Endothelial cell of umbilical vein (primary cell): ENCODE results near the gene SMARCD1. TPM values are rescaled to one million over a fixed set of nuclear protein-coding genes. Genes with fewer than 3 reads are reported as not detected.

Experiments
- BruUV-seq: library from RNA; stranded (reverse); fragments of 400-500 nt; replicated peaks from 2 replicates; lab custom pipeline; 2021; lab: Mats Ljungman, UMichigan
- CTCF ChIA-PET: fragments of 300-600, 350-600 bp; sonication (Branson Sonifier 250); formaldehyde crosslinking; loops from one replicate; lab custom pipeline; 2021; ENCODE audit warnings: antibody characterized with exemption, inconsistent platforms; lab: Charles Lee
- POLR2A ChIA-PET: fragments of 300-600, 350-600 bp; sonication (Branson Sonifier 250); formaldehyde crosslinking; loops from one replicate; lab custom pipeline; 2021; ENCODE audit warnings: antibody characterized with exemption, inconsistent platforms; lab: Charles Lee
- DNase-seq: peaks from one replicate; pipeline ENCODE4 v3.0.0-alpha.2; 2011; ENCODE audit warnings: low read depth, low spot score
- FAIRE-seq: peaks from 2 replicates; lab custom pipeline; 2011; peaks lifted over from hg19 to GRCh38; lab: Jason Lieb, UNC
- H2AFZ ChIP-seq: 2 replicates; pipeline ENCODE4 v1.6.0; 2012; ENCODE audit warnings: low read depth, low read length, control low read depth, inconsistent platforms
- H3K27ac ChIP-seq: 2 replicates; pipeline ENCODE4 v1.5.1; 2011; ENCODE audit warnings: low read depth, mild to moderate bottlenecking, control low read depth, low read length, moderate library complexity; ENCODE audit not compliant: insufficient read depth
- H3K27me3 ChIP-seq, 2 experiments: 2 replicates each; pipeline versions ENCODE4 v1.6.0 to v1.6.1; 2011; ENCODE audit warnings: low read length in 2 of 2, mixed read lengths in 1 of 2; ENCODE audit not compliant: control insufficient read depth in 2 of 2, insufficient read depth in 2 of 2
- H3K36me3 ChIP-seq, 2 experiments: 2 replicates in 1 of 2; 3 replicates in 1 of 2; pipeline ENCODE4 v1.5.1; 2011; ENCODE audit warnings: low read length in 2 of 2, mild to moderate bottlenecking in 1 of 2, moderate library complexity in 1 of 2; ENCODE audit not compliant: control insufficient read depth in 2 of 2, insufficient read depth in 2 of 2; ENCODE audit errors: extremely low read depth in 1 of 2
- H3K4me1 ChIP-seq: 3 replicates; pipeline ENCODE4 v1.5.1; 2011; ENCODE audit warnings: mild to moderate bottlenecking, low read length; ENCODE audit not compliant: control insufficient read depth, insufficient read depth; ENCODE audit errors: extremely low read depth
- H3K4me2 ChIP-seq: 2 replicates; pipeline ENCODE4 v1.6.1; 2011; ENCODE audit warnings: low read length, control low read depth, mixed read lengths; ENCODE audit not compliant: insufficient read depth
- H3K4me3 ChIP-seq, 3 experiments: fragments of 200-600 bp in 1 of 3; sonication (generic), shearing (Covaris generic) in 1 of 3; replicated peaks in 1 of 3; 2 replicates each; pipeline ENCODE4 v1.5.1; 2011 to 2016; ENCODE audit warnings: control low read depth in 3 of 3, low read length in 3 of 3, mild to moderate bottlenecking in 2 of 3, inconsistent platforms in 1 of 3, low read depth in 1 of 3, moderate library complexity in 1 of 3; ENCODE audit not compliant: insufficient read depth in 1 of 3
- H3K79me2 ChIP-seq: 2 replicates; pipeline ENCODE4 v1.6.0; 2012; ENCODE audit warnings: low read length, inconsistent platforms; ENCODE audit not compliant: control insufficient read depth, insufficient read depth
- H3K9ac ChIP-seq: replicated peaks from 2 replicates; pipeline ENCODE3; 2011; ENCODE audit warnings: low read length, control low read depth; ENCODE audit not compliant: insufficient read depth; ENCODE audit errors: extremely low read depth
- H3K9me1 ChIP-seq: replicated peaks from 3 replicates; pipeline ENCODE4 v1.6.0; 2011; ENCODE audit warnings: mild to moderate bottlenecking, low read length; ENCODE audit not compliant: control insufficient read depth, insufficient read depth; ENCODE audit errors: extremely low read depth
- H3K9me3 ChIP-seq: replicated peaks from 2 replicates; pipeline ENCODE4 v1.5.1; 2012; ENCODE audit warnings: low read length, inconsistent platforms; ENCODE audit not compliant: control insufficient read depth, insufficient read depth
- H4K20me1 ChIP-seq: replicated peaks from 2 replicates; pipeline ENCODE3; 2011; ENCODE audit warnings: mild to moderate bottlenecking, low read length; ENCODE audit not compliant: control insufficient read depth, insufficient read depth; ENCODE audit errors: extremely low read depth
- EZH2 ChIP-seq: IDR thresholded peaks from 2 replicates; pipeline ENCODE4 v1.6.1; 2012; ENCODE audit warnings: borderline replicate concordance, low read depth, mild to moderate bottlenecking, moderate library complexity, low read length, inconsistent platforms; ENCODE audit not compliant: severe bottlenecking
- FOS ChIP-seq: IDR thresholded peaks from 2 replicates; pipeline ENCODE4 v1.6.1; 2011; ENCODE audit warnings: mild to moderate bottlenecking, low read length, moderate library complexity, borderline replicate concordance; ENCODE audit not compliant: insufficient read depth
- GATA2 ChIP-seq: IDR thresholded peaks from 2 replicates; pipeline ENCODE4 v1.7.0; 2011; ENCODE audit warnings: low read depth, mild to moderate bottlenecking, moderate library complexity, mixed read lengths, low read length; ENCODE audit not compliant: insufficient read length, insufficient read depth
- JUN ChIP-seq: IDR thresholded peaks from 2 replicates; pipeline ENCODE4 v1.6.1; 2011; ENCODE audit warnings: borderline replicate concordance, low read depth; ENCODE audit not compliant: insufficient read length, insufficient read depth
- MYC ChIP-seq: IDR thresholded peaks from one replicate; pipeline ENCODE4 v1.6.1; 2011; ENCODE audit warnings: mild to moderate bottlenecking, low read depth, low read length
- POLR2A ChIP-seq: IDR thresholded peaks from 2 replicates; pipeline ENCODE4 v1.6.1; 2012; ENCODE audit warnings: low read depth, mild to moderate bottlenecking, control low read depth, low read length
- POLR2AphosphoS5 ChIP-seq: IDR thresholded peaks from 2 replicates; pipeline ENCODE4 v1.6.1; 2012; ENCODE audit warnings: low read depth, mild to moderate bottlenecking, control low read depth, low read length, moderate library complexity; ENCODE audit not compliant: insufficient read depth
- dilution Hi-C: fragments of 300-500 bp; cut with MboI; formaldehyde crosslinking; loops from one replicate; pipeline ENCODE4 v1.15.0; 2019; ENCODE audit warnings: low sequenced_read_pairs; ENCODE audit not compliant: extremely low pct_ligation_motif_present
- intact Hi-C: fragments of 100-400 bp; cut with micrococcal nuclease; formaldehyde crosslinking; loops from one replicate; pipeline ENCODE4 v1.10.0; 2022
- polyA plus RNA-seq, 4 experiments: library from polyadenylated mRNA; depleted of rRNA in 3 of 4; stranded (reverse) in 3 of 4; unstranded in 1 of 4; fragments of >200 nt; gene quantifications; 2 replicates each; pipeline versions ENCODE4 v1.2.1 to v1.2.3, GENCODE V29; 2011 to 2012; ENCODE audit warnings: missing spikeins in 1 of 4
- total RNA-seq: library from RNA; stranded (reverse); gene quantifications from 2 replicates; pipeline ENCODE4 v1.2.3, GENCODE V29; 2021
- TF ChIP-seq, protein P1 (sequence below), 2 donors: IDR thresholded peaks; 1 replicate in 1 of 2; 2 replicates in 1 of 2; pipeline ENCODE4 v1.5.1; 2011; ENCODE audit warnings: low read length in 2 of 2, mild to moderate bottlenecking in 2 of 2, moderate library complexity in 2 of 2, control low read depth in 1 of 2, inconsistent platforms in 1 of 2, low read depth in 1 of 2; ENCODE audit not compliant: insufficient read depth in 1 of 2; ENCODE audit errors: extremely low read depth in 1 of 2
- TF ChIP-seq, protein P2 (sequence below): IDR thresholded peaks from 2 replicates; pipeline ENCODE4 v1.6.1; 2011; ENCODE audit not compliant: insufficient read depth, insufficient read length

SMARCD1 gene
- total and polyA plus RNA-seq, 2 donors (not counting 3 experiments of a cell fraction or from before 2014, with no cell fraction given), result 86.6 to 94.2 TPM

DNA sequence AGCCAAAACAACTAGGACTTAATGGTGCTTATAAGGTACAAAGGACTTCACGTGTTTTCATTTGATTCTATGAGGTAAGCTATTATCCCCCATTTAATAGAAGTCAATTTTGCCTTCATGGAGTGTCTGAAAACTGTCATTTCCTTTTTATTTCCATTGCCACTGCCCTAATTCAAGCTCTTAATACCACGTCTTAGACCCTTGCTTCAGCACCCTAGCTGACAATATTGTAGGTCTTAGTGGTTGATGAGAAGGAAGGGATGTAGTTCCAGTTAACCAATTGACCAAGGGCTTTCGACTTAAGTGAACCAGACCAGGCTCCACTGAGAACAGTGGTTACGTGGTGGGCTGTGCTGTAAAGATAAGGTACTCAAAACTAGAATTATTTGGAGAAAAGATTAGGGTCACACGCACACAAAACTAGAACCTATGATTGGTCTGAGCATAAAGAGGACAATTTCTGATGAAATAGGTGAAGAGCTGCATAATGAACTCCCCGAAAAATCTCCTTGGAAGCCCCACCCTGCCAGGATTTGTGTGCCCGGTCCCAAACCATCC is 37.4 kb upstream of the SMARCD1 start:
- H3K4me3 ChIP-seq, result no peak overlapping the region
- DNase-seq (no peak), FAIRE-seq (no peak)
- TF ChIP-seq GATA2 (no peak), JUN (no peak), POLR2A (no peak), FOS (no peak), EZH2 (no peak), POLR2AphosphoS5 (no peak), MYC (no peak)
- TF ChIP-seq, protein P1, sequence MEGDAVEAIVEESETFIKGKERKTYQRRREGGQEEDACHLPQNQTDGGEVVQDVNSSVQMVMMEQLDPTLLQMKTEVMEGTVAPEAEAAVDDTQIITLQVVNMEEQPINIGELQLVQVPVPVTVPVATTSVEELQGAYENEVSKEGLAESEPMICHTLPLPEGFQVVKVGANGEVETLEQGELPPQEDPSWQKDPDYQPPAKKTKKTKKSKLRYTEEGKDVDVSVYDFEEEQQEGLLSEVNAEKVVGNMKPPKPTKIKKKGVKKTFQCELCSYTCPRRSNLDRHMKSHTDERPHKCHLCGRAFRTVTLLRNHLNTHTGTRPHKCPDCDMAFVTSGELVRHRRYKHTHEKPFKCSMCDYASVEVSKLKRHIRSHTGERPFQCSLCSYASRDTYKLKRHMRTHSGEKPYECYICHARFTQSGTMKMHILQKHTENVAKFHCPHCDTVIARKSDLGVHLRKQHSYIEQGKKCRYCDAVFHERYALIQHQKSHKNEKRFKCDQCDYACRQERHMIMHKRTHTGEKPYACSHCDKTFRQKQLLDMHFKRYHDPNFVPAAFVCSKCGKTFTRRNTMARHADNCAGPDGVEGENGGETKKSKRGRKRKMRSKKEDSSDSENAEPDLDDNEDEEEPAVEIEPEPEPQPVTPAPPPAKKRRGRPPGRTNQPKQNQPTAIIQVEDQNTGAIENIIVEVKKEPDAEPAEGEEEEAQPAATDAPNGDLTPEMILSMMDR (IDR thresholded peaks at IDR 0.05; ENCODE audit: extremely low read depth in 1 of 2, insufficient read depth in 1 of 2, low read depth in 1 of 2, low read length in 2 of 2), result no peak
- TF ChIP-seq, protein P2, sequence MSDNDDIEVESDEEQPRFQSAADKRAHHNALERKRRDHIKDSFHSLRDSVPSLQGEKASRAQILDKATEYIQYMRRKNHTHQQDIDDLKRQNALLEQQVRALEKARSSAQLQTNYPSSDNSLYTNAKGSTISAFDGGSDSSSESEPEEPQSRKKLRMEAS, result no peak
- no peaks in the 10 kb centered on the region for H3K9me1 ChIP-seq
- H3K4me1 ChIP-seq, result no peaks in the 10 kb centered on the region
- H3K79me2 ChIP-seq, result no peaks in the 10 kb centered on the region
- H3K27ac ChIP-seq, result no peak overlapping the region
- H3K9me3 ChIP-seq, result no peaks in the 10 kb centered on the region
- H2AFZ ChIP-seq, result no peak overlapping the region
- ChIA-PET POLR2A (no interaction called here), CTCF (interaction anchor here (0.6 to 11.2 kb wide), 5 partner anchors 9 to 1827 kb away, joined by 3 to 191 read pairs (median 8); no protein-coding TSS in a partner anchor)
- BruUV-seq, result no TSS peak
- dilution Hi-C loops (no loop called here), intact Hi-C loops (no loop called here)
- H3K27me3 ChIP-seq, result peaks cover 37 to 43% of the 10 kb centered on the region in 2 experiments
- H3K4me2 ChIP-seq, result no peak overlapping the region
- H3K9ac ChIP-seq, result no peak overlapping the region
- no peaks in the 10 kb centered on the region for H4K20me1 ChIP-seq
- H3K36me3 ChIP-seq, result no peaks in the 10 kb centered on the region
